Epidermal melanocyte (primary cell): ENCODE measurements around the gene NYAP1.
A peak's percentile ranks its signal among the peaks of the same experiment; 100 is the strongest.
"Not testable (repeated sequence)": the region's sequence is repeated elsewhere in the genome, so short reads cannot be mapped to it uniquely, and the experiment has no call there.

Experiments
- DNase-seq: peaks from one replicate; pipeline ENCODE4 v3.0.0; 2011; ENCODE audit warnings: low spot score; ENCODE audit not compliant: insufficient read length

Gene NYAP1

DNA sequence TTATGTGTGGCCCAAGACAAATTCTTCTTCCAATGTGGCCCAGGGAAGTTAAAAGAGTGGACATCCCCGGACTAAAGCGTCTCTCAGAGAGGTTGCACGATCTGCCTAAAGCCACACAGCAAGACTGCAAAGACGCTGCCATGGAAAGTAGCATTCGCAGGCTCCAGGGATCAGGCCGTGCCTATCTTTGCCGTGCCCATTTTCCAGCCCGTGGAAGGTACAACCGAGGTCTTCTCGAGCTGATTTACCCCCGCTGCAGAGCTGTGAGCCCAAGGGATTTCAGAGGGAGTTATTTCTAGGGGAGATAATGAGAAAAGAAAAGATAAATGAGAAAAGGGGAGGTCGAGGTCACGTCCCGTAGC lies 1.0 kb upstream of the NYAP1 start:
- DNase-seq = no peak

DNA sequence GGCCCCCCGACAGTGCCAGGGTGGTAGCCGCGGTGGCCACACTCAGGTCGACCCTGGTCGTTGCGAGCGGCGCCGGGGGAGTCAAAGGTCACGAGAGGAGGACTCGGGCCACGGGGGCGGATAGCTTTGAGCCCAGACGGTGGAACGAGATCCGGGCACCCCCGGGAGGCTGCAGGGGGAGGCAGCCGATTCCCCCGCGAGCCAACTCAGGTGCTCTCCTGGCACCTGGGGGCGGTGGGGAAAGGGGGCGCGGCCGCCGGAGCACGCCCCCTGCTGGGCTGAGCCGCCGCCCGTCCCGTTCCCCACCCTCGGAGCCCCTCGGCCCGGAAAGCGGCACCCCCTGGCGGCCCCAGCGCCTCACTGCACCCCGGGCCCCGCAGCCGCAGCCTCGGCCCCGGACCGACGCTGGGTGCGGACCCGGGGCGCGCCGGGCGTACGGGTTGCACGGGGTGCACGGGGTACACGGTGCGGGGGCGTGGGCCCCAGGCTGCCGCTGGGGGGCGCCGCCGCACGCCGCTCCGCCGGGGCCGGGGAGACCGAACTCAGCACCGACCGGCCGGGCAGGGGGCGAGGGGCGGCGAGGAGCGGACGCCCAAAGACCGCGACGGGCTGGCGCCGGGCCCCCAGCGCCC lies 521 bp upstream of the NYAP1 start:
- DNase-seq = peak; percentile 54

DNA sequence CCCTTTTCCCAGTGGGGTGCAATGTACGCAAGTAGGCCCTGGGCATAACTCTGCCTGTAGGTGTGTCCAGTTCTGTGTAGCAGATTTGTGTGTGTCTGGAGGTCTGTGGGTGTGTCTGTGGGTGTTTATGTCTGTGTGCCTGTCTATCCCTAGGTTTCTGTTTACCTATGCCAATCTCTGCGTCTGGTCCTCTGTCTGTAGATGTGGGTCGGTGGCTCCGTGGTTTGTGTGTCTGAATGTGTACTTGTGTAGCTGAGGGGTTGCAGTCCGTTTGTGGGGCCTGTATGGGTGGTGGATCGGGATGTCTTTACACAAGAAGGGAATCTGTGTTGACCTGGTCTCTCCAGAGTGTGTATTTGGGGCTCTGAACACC lies 932 bp downstream of the NYAP1 start:
- DNase-seq = no peak

DNA sequence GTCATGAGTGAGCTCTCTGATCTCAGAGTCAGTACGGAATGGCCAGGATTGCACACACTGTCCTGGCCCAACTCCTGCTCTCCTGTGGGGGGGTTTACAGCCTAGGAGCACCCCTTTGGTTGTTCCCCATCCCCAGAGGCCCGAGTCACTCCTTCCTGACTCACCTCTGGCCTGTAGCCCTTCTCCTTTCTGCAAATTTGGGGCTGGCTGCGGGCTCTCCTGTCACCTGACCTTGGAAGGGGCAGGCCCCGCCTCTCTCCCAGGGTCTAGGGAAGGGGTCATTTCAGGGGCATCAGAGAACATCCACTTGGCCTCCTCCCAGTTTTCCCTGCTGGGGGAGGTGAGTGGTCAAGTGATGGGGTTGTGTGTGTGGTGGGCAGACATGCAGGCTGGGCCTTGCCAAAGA lies 1.7 kb downstream of the NYAP1 start:
- no peak for DNase-seq

DNA sequence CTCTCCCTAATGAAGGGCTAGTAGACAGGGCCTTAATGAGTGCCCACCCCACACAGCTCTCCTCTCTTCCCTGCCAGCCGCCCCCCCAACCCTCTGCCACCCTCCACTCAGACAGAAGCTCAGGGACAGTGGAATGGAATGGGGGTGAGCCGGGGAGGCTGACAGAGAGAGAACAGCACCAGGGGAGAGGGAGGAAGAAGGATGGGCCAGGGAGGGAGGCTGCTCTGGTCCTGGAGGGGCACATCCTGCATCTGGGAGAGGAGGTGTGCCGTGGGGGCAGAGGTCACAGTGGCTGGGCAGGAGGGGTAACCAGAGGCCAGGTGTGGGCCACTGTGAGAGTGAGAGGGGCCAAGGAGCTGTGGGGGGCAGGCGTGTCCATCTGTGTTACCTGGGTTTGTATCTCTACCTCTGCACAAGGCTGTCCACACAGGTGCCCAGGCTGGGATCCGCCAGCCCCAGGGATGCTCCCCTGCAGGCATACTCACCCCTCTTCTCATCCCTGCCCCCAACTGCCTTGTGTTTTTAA lies 2.4 kb downstream of the NYAP1 start:
- no peak for DNase-seq

DNA sequence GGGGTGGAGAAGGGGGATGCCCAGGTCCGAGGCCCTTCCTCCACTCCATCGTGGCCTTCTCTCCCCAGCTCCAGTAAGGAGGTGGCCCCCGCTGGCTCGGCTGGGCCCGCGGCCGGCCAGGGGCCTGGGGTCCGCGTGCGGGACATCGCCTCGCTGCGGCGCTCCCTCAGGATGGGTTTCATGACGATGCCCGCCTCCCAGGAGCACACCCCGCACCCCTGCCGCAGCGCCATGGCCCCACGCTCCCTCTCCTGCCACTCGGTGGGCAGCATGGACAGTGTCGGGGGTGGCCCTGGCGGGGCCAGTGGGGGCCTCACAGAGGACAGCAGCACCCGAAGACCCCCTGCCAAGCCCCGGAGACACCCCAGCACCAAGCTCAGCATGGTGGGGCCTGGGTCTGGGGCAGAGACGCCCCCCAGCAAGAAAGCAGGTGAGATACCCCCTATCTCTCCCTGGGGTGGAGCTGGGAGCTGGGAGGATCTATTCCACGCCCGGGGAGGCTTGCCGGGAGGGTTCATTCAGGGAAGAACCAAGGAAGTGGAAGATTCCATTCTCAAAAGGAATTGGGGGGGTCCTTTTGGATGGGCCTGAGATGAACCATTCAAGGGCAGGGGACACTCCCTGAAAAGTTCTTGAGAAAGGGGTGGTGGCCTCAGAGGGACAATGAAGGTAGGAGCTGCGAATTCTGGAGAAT lies 3.2 kb downstream of the NYAP1 start:
- no peak for DNase-seq

DNA sequence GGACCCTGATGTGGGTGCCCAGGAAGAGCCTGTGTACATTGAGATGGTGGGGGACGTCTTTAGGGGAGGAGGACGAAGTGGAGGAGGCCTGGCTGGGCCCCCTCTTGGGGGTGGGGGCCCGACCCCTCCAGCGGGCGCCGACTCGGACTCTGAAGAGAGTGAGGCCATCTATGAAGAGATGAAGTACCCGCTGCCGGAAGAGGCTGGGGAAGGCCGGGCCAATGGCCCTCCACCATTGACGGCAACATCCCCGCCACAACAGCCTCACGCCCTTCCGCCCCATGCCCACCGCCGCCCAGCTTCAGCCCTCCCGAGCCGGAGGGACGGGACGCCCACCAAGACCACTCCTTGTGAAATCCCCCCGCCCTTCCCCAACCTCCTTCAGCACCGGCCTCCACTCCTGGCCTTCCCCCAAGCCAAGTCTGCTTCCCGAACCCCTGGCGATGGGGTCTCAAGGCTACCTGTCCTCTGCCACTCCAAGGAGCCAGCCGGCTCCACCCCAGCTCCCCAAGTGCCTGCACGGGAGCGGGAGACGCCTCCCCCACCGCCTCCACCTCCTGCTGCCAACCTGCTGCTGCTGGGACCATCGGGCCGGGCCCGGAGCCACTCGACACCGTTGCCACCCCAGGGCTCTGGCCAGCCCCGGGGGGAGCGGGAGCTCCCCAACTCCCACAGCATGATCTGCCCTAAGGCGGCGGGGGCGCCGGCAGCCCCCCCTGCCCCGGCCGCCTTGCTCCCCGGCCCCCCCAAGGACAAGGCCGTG lies 4.8 kb downstream of the NYAP1 start:
- DNase-seq = no peak

DNA sequence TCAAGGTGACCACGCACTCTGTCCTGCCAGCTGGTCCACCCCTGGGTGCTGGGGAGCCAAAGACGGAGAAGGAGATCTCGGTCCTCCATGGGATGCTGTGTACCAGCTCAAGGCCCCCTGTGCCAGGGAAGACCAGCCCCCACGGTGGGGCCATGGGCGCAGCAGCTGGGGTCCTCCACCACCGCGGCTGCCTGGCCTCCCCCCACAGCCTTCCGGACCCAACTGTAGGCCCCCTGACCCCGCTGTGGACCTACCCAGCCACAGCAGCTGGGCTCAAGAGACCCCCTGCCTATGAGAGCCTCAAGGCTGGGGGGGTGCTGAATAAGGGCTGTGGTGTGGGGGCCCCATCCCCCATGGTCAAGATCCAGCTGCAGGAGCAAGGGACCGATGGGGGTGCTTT lies 5.4 kb downstream of the NYAP1 start:
- no peak for DNase-seq

DNA sequence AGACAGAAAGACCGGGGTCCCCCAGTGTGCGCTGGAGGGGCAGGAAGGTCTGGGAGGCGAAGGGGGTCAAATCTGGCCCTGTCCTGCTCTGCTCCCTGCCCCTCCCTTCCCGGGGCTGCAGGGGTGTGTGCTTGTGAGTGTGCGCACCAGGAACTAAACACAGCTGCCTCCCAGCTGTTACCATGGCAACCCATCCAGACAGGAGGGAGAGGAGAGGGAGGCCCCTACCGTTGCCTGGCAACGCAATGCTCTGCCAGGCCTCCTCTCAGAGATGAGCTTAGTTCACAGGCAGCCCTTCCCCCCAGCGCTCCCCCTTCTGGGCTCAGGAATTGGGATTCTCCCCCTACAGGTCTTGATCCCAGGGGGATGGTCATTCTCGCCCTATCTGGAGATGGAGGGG lies 6.1 kb downstream of the NYAP1 start:
- DNase-seq = peak; percentile 96

DNA sequence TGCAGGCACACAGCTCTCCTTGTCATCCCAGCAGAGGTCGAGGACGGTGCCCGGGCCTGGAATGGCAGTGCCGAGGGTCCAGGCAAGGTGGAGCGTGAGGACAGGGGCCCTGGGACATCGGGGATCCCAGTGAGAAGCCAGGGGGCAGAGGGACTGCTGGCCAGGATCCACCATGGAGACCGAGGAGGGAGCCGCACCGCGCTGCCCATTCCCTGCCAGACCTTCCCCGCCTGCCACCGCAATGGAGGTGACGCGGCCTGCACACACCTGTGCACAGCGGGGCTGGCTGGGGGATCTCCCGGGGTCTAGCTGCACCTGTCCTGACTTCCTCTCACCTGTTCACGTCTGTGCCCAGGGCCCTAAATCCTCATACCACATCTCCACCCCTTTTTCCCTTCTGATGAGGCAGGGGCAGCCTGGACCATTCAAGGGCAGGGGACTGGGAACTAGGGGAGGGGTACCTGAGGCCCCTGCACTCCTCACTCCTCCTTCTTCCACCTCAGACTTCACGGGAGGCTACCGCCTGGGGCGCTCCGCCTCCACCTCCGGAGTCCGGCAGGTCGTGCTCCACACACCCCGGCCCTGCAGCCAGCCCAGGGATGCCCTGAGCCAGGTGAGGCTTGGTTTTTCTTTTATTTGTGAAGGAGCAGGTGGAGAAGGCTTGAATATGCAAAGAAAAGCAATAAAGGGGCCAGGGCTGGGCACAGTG lies 6.9 kb downstream of the NYAP1 start:
- DNase-seq = no peak

DNA sequence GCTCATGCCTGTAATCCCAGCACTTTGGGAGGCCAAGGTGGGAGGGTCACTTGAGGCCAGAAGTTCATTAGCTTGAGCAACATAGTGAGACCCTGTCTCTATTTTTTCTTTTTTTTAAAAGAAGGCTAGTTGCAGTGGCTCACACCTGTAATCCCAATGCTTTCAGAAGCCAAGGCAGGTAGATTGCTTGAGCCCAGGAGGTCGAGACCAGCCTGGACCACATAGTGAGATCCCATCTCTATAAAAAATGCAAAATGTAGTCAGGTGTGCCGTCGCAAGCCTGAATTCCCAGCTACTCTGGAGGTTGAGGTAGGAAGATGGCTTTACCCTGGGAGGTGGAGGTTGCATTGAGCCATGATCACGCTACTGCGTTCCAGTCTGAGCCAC lies 7.5 kb downstream of the NYAP1 start:
- no peak for DNase-seq

DNA sequence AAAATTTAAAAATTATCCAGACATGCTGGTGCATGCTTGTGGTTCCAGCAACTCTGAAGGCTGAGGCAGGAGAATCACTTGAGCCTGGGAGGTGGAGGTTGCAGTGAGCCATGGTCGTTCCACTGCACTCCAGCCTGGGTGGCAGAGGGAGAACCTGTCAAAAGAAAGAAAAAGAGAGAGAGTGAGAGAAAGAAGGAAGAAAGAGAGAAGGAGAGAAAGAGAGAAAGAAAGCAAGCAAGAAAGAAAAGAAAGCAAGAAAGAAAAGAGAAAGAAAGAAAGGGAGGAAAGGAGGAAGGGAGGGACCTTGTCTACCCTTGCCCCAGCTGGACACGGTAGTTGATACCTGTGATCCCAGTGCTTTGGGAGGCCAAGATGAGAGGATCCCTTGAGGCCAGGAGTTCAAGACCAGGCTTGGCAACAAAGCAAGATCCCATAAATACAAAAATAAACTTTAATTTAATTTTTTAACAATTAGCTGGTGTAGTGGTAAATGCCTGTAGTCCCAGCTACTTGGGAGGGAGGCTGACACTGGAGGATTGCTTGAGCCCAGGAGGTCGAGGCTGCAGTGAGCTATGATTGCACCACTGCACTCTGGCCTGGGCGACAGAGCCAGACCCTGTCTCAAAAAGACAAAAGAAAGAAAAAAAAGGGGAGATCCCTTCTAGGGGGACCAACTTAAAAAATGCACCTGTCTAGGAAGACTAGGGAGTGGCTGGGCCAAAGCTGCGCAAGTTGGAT lies 9.2 kb downstream of the NYAP1 start:
- no peak for DNase-seq

DNA sequence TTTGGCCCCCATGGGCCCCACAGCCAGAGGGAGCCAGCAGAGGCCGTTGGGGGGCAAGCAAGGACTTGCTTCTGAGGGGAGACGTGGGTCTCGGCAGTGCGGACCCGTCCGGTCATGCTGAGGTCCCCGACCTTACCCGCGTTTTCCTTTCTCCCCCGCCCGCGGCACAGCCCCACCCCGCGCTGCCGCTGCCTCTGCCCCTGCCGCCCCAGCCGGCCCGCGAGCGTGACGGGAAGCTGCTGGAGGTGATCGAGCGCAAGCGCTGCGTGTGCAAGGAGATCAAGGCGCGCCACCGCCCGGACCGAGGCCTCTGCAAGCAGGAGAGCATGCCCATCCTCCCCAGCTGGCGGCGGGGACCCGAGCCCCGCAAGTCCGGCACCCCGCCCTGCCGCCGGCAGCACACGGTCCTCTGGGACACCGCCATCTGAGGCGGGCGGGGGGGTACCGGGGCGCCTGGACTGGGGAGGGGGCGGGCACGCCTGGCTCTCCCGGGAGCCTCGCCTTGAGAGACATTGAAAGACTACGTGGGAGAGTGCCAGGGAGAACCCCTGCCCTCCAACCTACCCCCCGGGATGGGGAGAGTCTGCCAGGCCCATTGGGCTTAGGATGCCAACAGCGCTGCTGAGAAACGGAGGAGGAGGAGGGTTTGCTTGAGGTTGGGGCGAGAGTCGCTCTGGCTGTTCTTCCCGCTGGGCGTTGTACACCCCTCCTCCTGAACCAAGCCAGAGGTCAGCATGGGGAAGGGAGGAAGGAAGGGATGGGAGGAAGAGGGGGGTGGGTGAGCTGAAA lies 9.9 kb downstream of the NYAP1 start:
- DNase-seq = no peak

DNA sequence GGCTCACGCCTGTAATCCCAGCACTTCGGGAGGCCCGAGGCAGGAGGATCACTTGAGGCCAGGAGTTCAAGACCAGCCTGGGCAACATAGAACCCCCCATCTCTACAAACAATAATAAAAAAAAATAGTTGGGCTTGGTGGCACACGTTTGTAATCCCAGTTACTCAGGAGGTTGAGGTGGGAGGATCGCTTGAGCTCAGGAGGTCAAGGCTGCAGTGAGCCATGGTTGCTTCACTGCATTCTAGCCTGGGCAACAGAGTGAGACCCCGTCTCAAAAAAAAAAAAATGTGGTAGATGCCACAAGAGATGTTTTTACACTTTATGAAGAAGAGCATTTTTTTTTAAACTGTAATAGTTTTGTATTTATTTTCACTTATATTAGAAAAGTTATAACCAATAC lies 12.8 kb downstream of the NYAP1 start:
- no peak for DNase-seq

DNA sequence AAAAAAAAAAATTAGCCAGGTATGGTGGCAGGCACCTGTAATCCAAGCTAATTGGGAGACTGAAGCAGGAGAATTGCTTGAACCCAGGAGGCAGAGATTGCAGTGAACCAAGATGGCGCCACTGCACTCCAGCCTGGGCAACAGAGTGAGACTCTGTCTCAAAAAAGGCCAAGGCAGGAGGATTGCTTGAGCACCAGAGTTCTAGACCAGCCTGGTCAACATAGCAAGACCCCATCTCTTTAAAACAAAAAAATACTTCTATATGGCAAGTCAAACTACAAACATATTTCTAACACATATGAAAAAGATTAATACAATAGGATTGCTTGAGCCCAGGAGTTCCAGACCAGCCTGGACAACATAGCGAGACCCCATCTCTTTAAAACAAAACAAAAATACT lies 17.0 kb downstream of the NYAP1 start:
- DNase-seq = not testable (repeated sequence)

DNA sequence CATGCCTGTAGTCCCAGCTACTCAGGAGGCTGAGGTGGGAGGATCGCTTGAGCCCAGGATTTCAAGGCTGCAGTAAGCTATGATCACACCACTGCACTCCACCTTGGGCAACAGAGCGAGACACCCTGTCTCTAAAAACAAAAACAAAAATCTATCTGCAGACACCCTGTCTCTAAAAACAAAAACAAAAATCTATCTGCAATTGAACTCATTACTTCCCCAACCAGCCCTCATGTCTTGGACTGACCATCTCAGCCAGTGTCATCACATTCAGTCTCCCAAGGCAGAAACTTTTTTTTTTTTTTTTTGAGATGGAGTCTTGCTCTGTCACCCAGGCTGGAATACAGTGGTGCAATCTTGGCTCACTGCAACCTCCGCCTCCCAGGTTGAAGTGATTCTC lies 20.3 kb downstream of the NYAP1 start:
- DNase-seq = not testable (repeated sequence)

DNA sequence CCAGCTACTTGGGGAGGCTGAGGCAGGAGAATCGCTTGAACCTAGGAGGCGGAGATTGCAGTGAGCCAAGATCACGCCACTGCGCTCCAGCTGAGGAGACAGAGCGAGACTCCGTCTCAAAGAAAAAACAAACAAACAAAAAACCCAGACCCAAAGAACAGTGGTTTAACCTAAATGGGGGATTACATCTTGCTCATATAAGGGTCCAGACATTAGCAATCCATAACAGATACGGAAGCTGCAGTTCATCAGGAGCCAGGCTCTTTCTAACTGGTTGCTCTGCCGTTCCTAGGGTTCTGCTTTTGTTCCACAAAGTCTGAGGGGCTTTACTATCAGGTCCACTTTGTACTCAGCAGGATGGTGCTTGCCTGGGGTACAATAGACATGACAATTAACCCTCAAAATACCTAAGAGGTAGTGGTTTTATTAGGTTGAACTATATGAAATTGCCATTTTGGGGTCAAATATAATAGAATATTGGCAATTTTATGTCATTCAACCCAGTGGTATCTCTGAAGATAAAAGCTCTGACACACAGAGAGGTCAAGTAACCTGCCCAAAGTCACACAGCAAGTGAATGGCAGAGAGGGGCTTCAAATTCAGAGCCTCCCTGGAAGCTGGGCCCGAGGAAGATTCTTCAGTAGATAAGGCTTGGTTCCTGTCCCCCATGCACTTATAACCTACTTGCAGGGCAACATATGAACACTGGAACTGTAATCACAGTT lies 21.3 kb downstream of the NYAP1 start:
- DNase-seq = no peak

DNA sequence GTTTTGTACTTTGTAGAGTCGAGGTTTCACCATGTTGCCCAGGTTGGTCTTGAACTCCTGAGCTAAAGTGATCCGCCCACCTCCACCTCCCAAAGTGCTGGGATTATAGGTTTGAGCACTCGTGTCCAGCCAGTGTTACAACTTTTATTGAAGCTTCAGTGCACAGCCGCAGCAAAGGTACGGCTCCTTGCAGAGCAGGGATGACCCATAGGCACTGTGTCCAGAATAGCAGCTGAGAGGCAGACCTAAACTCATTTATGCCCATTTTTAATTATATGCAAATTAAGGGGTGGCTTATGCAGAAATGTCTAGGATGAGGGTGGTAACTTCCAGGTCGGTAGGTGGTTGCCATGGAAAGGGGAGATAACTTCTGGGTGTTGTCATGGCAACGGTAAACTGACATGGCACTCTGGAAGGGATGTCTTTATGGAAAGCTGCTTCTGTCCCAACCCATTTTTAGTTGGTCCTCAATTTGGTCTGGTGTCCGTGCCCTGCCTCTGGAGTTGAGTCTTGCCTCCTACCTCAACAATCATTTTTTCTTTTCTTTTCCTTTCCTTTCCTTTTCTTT lies 22.7 kb downstream of the NYAP1 start:
- no peak for DNase-seq

DNA sequence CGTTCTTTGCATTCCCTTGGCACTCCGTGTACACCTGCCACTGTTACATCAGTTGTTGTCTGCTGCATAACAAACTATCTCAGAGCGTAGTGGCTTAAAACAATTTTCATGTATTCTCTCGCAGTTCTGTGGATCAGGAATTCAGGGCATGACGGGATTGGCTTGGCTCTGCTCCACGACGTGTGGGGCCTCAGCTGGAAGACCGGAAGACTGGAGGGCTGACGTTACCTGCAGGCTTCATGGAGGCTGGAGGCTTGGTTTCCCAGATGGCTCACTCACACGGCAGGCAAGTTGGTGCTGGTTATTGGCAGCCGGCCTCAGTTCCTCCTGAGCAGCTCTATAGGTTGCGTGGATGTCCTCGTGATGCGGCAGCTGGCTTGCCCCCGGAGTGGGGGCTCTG lies 25.5 kb downstream of the NYAP1 start:
- DNase-seq = no peak
